GM18907 (cell line): ENCODE measurements around the gene RSBN1.
A peak's percentile ranks its signal among the peaks of the same experiment; 100 is the strongest.

Experiments used
- ATAC-seq: cut with Tn5 transposase; IDR thresholded peaks from one replicate; pipeline ENCODE4 v1.9.1; 2021; ENCODE audit warnings: mild to moderate bottlenecking, moderate library complexity; ENCODE audit not compliant: unreplicated experiment

RSBN1 gene

DNA sequence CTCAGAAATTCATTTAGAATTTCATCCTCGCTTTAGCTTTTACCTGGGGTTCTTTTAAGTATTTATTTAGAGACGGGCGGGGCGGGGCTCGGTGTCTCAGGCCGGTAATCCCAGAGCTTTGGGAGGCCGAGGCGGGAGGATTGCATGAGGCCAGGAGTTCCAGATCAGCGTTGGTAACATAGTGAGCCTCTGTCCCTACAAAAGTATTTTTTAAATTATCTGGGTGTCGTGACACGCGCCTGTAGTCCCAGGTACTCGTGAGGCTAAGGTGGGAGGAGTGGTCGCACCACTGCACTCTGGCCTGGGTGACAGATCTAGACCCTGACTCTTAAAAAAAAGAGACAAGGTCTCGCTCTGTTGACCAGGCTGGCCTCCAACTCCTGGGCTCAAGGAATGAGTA lies 942 bp upstream of the RSBN1 start:
- ATAC-seq: no peak

DNA sequence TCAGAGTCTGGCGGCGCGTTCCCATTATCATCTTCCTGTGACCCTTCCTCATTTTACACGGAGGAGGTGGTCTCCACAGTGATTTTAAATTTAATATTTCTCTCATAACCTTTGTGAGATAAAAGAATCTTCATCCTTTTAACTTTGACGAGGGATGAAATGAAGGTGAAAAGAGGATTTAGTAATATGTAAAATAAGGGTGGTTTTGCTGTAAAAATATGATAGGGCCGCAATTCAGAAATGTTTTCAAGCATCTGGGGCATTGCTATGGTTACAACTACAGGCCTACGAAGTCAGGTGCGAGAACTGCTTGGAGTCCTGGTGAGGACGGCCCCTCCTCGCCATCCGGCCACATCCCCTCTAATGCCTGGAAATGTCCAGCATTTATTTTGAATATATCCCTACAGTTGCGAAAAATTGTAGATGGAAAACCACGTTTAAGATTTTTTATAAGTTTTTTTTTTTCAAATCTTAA lies 422 bp upstream of the RSBN1 start:
- no peak for ATAC-seq

- peak; percentile 29 for ATAC-seq
Observed at GRCh38 chr1:113811156-113811887, 954 bp downstream of the RSBN1 start.

DNA sequence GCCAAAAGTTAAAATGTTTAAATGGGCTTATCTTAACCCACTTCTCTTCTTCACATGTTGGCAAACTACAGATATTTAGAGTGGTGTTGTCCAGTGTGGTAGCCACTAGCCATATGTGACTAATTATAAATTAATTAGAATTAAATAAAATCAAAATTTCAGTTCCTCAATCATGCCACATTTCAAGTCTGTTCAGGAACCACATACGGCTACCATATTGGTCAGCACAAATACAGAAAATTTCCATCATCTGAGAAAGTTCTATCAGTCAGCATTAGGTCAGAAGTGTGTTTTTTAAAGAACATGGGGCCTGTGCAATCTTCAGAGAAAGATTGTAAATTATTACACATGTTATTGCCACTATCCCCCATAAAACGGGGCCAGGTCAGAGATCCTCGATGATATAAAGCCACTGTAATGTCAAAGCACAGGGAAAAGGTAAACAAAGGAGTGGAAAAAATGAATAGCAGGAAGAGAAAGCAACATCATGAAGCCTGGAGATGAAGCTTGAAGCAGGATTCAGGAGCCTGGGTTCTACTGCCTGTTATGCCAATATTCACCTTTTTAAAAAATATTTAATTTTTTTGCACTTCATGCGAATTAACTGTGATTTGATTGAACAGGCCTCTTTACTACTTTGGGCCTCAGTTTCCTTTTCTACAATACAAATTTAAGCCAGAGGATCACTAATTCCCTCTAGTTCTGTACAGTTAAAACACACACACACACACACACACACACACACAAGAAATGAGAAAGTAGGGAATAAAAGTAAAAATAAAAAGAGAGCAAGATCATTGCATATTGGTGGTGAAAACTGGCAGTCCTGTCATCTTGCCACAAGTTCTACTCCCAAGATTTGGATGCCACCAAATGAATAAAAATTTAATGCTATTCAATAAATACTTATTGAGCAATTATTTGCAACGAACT lies 2.3 kb downstream of the RSBN1 start:
- ATAC-seq: no peak

- no peak for ATAC-seq
Observed at GRCh38 chr1:113808450-113809195, 3.7 kb downstream of the RSBN1 start.

DNA sequence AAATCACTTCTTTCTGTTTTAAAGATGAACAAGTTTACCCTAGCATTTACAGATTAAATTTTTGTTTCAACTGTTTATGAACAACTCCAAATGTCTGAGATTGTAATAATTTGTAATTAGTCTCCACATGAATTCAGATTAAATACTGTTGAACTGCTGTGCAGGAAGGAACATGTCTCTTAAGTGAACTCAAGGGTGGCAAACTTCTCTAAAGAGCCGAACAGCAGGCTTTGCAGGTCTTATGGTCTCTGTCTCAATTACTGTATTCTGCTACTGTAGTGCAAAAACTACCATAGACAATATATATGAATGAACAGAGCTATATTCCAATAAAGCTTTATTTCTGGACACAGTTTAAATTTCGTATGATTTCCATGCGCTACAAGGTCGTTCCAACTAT lies 6.6 kb downstream of the RSBN1 start:
- ATAC-seq: no peak

GRCh38 chr1:113805256-113805531 lies 7.1 kb downstream of the RSBN1 start:
- ATAC-seq: no peak

DNA sequence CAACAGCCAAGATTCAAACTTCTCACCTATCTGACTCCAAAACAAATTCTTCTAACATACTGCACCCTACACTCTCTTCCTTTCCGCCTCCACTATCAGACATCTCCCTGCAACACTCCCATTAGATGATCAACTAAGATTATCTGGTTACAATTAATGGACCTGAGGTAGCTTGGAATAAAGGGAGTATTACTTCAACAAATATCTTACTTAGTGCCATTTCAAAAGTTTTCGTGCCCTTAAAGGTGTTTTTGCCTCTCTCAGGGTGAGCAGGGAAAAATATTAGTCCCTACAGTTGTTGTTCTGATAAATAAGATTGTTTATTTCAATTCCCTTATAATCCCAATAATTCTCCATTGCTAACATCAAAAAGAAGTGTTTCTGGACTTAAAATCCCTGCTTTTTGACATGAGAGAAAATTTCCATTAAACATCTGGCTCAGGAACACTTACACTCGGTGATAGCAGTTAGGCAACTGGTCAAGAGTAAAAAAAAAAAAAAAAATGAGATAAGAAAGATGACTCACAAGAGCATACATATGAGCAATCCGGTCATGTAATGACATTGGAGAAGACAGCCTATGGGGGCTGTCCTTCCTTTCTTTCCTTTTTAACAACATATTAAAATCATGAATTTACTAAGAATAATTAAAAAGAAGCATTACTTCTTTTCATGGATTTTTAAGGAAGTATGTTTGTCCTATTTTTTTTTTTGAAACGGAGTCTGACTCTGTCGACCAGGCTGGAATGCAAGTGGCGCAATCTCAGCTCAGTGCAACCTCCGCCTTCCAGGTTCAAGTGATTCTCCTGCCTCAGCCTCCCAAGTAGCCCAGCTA lies 7.6 kb downstream of the RSBN1 start:
- no peak for ATAC-seq

DNA sequence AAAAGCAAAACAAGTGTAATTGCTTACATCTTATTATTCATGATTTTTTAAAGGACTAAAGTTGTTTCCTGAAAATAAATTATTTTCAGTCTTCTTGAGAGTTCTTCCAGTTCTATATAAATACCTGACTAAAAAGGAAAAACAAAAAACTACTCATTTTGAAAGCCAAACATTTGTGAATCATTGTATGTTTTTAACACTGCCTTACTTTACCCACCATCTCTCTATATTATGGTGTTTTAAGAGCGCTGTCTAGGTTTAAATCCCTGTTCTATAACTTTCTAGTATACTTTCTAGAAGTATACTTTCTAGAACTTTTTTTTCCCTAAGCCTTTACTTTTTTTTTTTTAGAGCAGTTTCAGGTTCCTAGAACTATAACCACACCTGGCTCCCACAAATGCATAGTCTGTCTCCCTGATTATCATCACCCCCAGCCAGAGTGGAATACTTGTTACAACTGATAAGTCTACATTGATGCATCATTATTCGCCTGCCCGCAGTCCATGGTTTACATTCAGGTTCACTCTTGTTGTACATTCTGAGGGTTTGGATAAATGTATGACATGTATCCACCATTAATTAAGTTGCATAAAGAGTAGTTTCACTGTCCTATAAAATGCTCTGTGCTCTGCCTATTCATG lies 9.8 kb downstream of the RSBN1 start:
- ATAC-seq: no peak

DNA sequence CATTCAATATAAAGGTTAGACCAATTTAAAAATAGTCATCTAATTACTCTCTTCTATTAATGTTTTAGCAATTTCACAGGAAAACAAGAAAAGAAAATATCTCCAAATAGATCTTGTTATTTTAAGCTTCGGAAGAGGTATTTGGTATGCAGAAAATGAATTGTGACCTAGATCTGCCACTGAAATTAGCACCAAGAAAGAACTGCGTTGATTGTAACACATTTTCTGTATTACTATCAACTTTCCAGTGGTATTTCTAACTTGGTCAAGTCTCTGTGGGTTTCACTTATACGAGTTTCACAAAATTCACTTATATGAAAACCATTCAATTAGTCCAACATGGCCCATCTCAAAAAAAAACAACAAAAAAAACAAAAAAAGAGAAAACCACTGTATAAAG lies 11.8 kb downstream of the RSBN1 start:
- ATAC-seq: no peak

- ATAC-seq: no peak
Observed at GRCh38 chr1:113797472-113797871, 14.8 kb downstream of the RSBN1 start.

GRCh38 chr1:113793878-113794834 lies 18.1 kb downstream of the RSBN1 start:
- ATAC-seq: peak; percentile 79

DNA sequence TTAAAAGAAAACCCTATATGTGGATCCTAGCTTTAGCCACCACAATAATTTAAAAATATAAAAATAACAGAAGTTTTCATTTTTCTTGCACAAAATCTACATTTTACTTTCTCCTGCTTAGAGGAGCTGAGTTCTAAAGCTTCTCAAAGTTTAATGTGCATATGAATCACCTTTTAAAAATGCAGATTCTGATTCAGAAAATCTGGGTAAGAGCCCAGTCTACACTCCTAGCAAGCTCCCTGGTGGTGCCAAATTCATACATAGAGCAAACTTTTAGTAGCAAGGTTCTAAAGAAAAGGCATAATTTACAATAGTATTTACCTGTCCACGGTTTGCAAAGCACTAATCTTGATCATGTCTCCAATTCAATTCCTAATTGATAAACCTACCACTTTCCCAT lies 19.3 kb downstream of the RSBN1 start:
- no peak for ATAC-seq

DNA sequence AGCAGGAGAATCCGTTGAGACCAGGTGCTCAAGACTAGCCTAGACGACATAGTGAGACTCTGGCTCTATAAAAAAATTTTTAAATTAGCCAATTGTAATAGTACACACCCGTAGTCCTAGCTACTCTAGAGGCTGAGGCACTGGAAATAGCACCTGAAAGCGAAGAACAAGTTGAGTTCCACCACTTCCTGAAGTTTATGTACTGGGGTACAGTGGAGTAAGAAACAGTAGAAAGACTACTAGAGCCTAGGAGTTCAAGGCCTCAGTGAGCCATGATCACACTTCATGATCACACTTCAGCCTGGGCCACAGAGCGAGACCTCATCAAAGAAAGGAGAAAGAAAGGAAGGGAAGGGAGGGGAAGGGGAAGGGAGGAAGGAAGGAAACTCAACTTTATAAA lies 19.8 kb downstream of the RSBN1 start:
- no peak for ATAC-seq

DNA sequence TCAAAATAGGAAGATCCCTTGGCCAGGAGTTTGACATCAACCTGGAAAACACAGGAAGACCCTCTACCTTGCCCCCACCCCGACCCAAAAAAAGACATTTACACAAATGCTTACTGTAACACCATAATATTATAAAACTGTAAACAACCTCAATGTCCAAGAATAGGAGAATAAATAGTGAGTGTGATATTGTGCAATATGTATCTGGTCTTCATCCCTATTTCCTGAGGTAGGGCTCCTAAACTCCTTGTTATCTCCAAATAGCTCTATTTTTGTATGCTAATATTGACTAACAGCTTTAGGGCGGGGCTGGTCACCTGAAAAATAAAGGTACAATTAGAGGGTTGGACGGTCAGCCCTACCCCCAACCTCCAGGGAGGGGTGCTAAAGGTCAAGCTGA lies 23.5 kb downstream of the RSBN1 start:
- ATAC-seq: no peak

- no peak for ATAC-seq
Observed at GRCh38 chr1:113787663-113788062, 24.6 kb downstream of the RSBN1 start.

GRCh38 chr1:113786069-113786468 lies 26.2 kb downstream of the RSBN1 start:
- no peak for ATAC-seq

GRCh38 chr1:113784104-113784779 lies 28.0 kb downstream of the RSBN1 start:
- ATAC-seq: peak; percentile 64
